HEK293T (cell line): ENCODE data around the gene ESRRB.

Experiments
- BHLHE40 ChIP-seq: fragments of 450-650 bp; IDR thresholded peaks from 2 replicates; pipeline ENCODE4 v1.6.1; 2016; ENCODE audit warnings: mild to moderate bottlenecking, moderate library complexity, borderline replicate concordance
- CTBP1 ChIP-seq: fragments of 450-650 bp; IDR thresholded peaks from 2 replicates; pipeline ENCODE4 v1.6.1; 2016; ENCODE audit warnings: borderline replicate concordance
- FOXA1 ChIP-seq: fragments of 450-650 bp; IDR thresholded peaks from 2 replicates; pipeline ENCODE4 v1.6.1; 2016; ENCODE audit warnings: mild to moderate bottlenecking
- FOXM1 ChIP-seq: fragments of 450-650 bp; IDR thresholded peaks from 2 replicates; pipeline ENCODE4 v1.6.1; 2017; ENCODE audit warnings: mild to moderate bottlenecking, borderline replicate concordance
- HDGF ChIP-seq: fragments of 450-650 bp; IDR thresholded peaks from 2 replicates; pipeline ENCODE4 v1.6.1; 2017; ENCODE audit warnings: antibody characterized with exemption, borderline replicate concordance
- LEF1 ChIP-seq: fragments of 450-650 bp; IDR thresholded peaks from 2 replicates; pipeline ENCODE4 v1.6.1; 2017; ENCODE audit warnings: mild to moderate bottlenecking, borderline replicate concordance
- PKNOX1 ChIP-seq: fragments of 450-650 bp; IDR thresholded peaks from 2 replicates; pipeline ENCODE4 v1.6.1; 2016
- SUZ12 ChIP-seq: fragments of 450-650 bp; IDR thresholded peaks from 2 replicates; pipeline ENCODE4 v1.6.1; 2016; ENCODE audit warnings: mild to moderate bottlenecking
- TARDBP ChIP-seq: fragments of 450-650 bp; IDR thresholded peaks from 2 replicates; pipeline ENCODE4 v1.6.1; 2016
- ZNF384 ChIP-seq: fragments of 450-650 bp; IDR thresholded peaks from 2 replicates; pipeline ENCODE4 v1.6.1; 2016

- no peak for TF ChIP-seq BHLHE40
- no peak for TF ChIP-seq PKNOX1
- no peak for TF ChIP-seq HDGF
- no peak for TF ChIP-seq LEF1
- TF ChIP-seq FOXA1: no peak
- TF ChIP-seq TARDBP: no peak
- TF ChIP-seq SUZ12: no peak
- no peak for TF ChIP-seq ZNF384
- TF ChIP-seq CTBP1: no peak
- no peak for TF ChIP-seq FOXM1
These were observed 1.8 kb downstream of the ESRRB start for GRCh38 chr14:76377735-76378074.
